Stimulated activated CD8-positive, alpha-beta memory T cell treated with anti-CD3 and anti-CD28 coated beads, Interleukin-15, amount 100 ng/mL, for 1 hour (primary cell): ENCODE measurements around the gene PRSS33.
A peak's percentile ranks its signal among the peaks of the same experiment; 100 is the strongest.

Source experiments
- DNase-seq: peaks from one replicate; pipeline ENCODE4 v3.0.0-alpha.2; 2020; ENCODE audit warnings: low read depth

The PRSS33 gene

GRCh38 chr16:2798723-2799204 is 11.4 kb upstream of the PRSS33 start:
- no peak for DNase-seq

- DNase-seq = no peak
These were observed 8.2 kb upstream of the PRSS33 start for GRCh38 chr16:2795395-2796143.

- no peak for DNase-seq
These were observed 5.6 kb upstream of the PRSS33 start for GRCh38 chr16:2792940-2793339.

GRCh38 chr16:2791174-2791573 is 3.8 kb upstream of the PRSS33 start:
- no peak for DNase-seq

GRCh38 chr16:2790631-2791030 is 3.3 kb upstream of the PRSS33 start:
- no peak for DNase-seq

- DNase-seq = no peak
These were observed 601 bp upstream of the PRSS33 start for GRCh38 chr16:2787961-2788360.

GRCh38 chr16:2786826-2787151 is 571 bp downstream of the PRSS33 start:
- DNase-seq = no peak

GRCh38 chr16:2786061-2786825 is 1.1 kb downstream of the PRSS33 start:
- no peak for DNase-seq

- no peak for DNase-seq
These were observed 2.0 kb downstream of the PRSS33 start for GRCh38 chr16:2785101-2785991.

GRCh38 chr16:2784358-2785100 is 2.8 kb downstream of the PRSS33 start:
- DNase-seq = no peak

- no peak for DNase-seq
These were observed 3.6 kb downstream of the PRSS33 start for GRCh38 chr16:2783581-2784357.

GRCh38 chr16:2782583-2783351 is 4.6 kb downstream of the PRSS33 start:
- DNase-seq = no peak

GRCh38 chr16:2779978-2780898 is 7.1 kb downstream of the PRSS33 start:
- no peak for DNase-seq

- DNase-seq = no peak
These were observed 8.0 kb downstream of the PRSS33 start for GRCh38 chr16:2779151-2779920.

GRCh38 chr16:2778630-2778958 is 8.8 kb downstream of the PRSS33 start:
- no peak for DNase-seq

GRCh38 chr16:2777903-2778629 is 9.3 kb downstream of the PRSS33 start:
- no peak for DNase-seq

- DNase-seq = peak; percentile 72
These were observed 10.0 kb downstream of the PRSS33 start, which contains the start of gene ELOB for GRCh38 chr16:2777231-2777902. TSS of gene ELOB (minus strand) at chr16:2777280. CDS start at chr16:2777239, 41 bp downstream.
